GM10266 (cell line): ENCODE results near the gene DENND11.

Source experiments
- DNase-seq: peaks from one replicate; pipeline ENCODE4 v3.0.0; 2012; ENCODE audit errors: extremely low spot score
- CTCF ChIP-seq: IDR thresholded peaks from 2 replicates; pipeline ENCODE4 v1.5.1; 2012; ENCODE audit warnings: mild to moderate bottlenecking, low read depth; ENCODE audit not compliant: control insufficient read depth, insufficient read depth; ENCODE audit errors: missing control alignments

The DENND11 gene

GRCh38 chr7:141700296-141700847 is 1.6 kb downstream of the DENND11 start:
- DNase-seq: no peak
- TF ChIP-seq CTCF: no peak

- DNase-seq: no peak
Measured at GRCh38 chr7:141699860-141700259, 2.1 kb downstream of the DENND11 start.

GRCh38 chr7:141698247-141699015 is 3.5 kb downstream of the DENND11 start:
- DNase-seq: no peak
- no peak for TF ChIP-seq CTCF

More at GRCh38 chr7:141699860-141700259, 2.1 kb downstream of the DENND11 start:
- TF ChIP-seq CTCF: no peak

- TF ChIP-seq CTCF: no peak
- DNase-seq: no peak
Measured at GRCh38 chr7:141697211-141697871, 4.6 kb downstream of the DENND11 start.

GRCh38 chr7:141696348-141696747 is 5.6 kb downstream of the DENND11 start:
- no peak for TF ChIP-seq CTCF

DNA sequence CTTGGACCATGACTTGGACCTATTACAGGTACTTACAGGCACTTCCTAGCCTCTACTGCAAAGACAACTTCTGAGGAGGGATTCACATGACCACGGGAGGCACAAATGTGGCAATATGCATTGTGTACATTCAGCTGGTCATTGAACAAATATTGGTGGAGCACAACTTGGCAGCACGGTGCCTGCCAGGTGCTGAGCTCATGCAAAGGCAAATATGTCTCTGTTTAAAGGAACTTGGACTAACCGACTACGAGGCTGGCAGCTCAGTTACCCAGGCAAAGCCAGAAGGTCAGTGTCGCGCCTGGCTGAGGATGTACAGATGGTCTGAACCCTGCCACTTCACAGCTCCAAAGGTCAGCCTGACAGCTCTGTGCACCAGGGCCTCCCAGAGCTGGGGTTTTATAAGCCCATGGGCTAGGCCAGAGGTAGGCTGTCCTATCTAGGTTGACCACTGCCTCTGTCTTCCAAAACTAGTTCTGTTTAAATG is 6.1 kb downstream of the DENND11 start:
- DNase-seq: no peak
- TF ChIP-seq CTCF: no peak

More at GRCh38 chr7:141696348-141696747, 5.6 kb downstream of the DENND11 start:
- DNase-seq: no peak
